ENCODE measurements around the gene TMIGD3.
A peak's percentile ranks its signal among the peaks of the same experiment; 100 is the strongest.

The TMIGD3 gene

DNA sequence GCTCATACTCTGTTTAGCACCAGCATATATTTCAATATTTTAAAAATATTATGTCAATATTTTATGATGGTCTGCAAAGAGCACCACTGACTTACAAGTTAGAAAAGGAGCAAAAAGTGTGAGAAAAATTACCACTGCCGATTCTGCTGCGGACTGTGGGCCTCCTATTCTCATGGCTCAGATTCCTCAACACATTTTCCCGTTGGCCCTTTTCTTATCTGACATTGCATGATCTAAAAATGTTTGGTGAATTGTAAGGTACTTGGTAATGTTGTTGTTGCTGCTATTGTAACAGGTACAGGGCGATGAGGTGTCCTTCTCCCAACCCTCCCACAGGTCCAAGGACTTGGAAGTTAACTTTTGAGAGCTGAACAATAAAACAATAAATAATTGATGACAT lies 28.9 kb downstream of the TMIGD3 start:
- no peak for DNase-seq (ENCODE audit: low read depth)

DNA sequence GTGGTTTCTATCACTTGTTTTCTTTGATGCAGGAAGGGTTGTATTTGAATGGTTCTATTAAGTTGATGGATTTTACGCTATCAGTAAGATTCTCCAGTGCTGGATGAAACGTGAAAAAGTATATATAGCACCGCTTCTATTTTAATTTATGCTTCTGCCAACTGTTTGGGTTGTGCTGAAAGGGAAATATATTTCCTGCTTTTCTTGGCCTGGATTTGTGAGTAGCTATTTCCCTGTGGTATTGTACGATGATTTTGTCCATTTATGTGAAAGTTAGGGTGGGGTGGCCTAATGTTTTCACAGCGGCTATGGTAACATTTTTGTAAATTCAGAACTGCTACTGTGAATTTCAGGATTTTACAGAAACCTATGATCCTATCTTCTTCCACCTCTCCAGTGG lies 29.3 kb downstream of the TMIGD3 start:
- no peak for DNase-seq (ENCODE audit: low read depth)

DNA sequence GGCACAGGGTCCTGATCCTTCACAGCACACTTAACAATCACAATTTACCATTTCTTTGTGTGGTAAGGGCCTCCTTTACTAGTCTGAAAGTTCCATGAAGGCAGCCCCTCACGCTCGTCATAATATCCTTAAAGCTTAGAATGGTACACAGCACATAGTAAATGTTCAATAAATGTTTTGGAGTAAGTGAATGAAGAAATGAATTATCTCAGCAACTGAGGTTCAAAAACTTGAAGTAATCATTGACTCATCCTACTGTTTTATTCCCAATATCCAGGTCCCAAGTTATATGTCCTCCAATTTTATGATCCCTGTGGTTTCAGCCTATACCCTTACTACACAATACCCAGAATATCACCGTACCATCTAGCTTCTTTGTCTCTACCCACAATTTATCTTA lies 31.9 kb downstream of the TMIGD3 start:
- DNase-seq (ENCODE audit: low read depth): no peak

DNA sequence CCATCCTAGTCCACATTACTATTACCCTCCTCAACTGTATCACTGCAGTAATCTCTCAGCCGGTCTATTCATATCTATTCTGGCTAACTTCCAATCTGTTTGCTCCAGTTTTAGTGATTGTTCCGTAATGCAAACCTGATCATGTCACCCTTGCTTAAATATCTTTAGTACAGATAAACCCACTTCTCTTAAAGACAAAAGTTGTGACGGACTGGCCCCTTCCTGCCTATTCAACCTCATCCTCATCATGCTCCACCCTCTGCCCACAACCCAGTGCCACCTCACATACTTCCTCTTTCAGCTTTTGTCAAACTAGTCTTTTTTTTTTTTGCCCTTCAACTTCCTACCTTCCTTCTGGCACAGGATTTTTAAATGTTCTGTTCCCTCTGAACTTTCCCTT lies 32.4 kb downstream of the TMIGD3 start:
- DNase-seq (ENCODE audit: low read depth): peak; percentile 11

DNA sequence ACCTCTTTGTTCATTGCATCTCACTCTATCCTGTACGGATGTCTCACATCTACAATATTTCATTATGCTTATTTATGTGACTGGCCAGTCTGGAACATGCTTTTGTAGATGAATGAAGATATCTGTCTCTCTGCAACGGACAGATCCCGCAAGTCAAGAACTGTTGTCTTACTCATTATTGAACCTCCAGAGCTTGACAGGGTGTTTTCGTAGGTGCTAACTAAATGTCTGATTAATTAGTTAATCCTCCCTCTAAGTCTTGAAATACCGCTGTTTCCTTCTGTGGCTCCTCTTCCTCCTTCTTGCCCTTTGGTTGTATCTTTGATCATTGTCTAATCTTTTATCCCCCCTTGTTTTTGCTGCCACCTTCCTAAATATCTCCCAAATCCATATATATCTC lies 32.8 kb downstream of the TMIGD3 start:
- DNase-seq (ENCODE audit: low read depth): no peak

DNA sequence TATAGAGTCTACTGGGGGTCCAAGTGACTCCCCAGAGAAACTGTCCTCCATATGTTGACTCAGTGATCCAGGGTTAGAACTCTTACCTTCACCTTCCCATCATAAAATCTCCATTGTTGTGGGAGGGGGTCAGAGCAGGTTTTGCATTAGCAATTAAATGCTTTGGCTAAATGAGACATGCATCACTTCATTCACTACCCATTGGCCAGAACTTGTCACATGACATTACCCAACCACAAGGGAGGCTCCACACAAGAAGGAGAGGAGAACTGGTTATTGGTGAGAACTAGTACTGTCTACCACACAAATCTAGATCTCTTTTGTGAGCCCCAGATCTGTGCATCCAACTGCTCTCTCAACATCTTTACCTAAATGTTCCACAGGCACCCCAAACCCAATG lies 33.9 kb downstream of the TMIGD3 start:
- DNase-seq (ENCODE audit: low read depth): no peak

DNA sequence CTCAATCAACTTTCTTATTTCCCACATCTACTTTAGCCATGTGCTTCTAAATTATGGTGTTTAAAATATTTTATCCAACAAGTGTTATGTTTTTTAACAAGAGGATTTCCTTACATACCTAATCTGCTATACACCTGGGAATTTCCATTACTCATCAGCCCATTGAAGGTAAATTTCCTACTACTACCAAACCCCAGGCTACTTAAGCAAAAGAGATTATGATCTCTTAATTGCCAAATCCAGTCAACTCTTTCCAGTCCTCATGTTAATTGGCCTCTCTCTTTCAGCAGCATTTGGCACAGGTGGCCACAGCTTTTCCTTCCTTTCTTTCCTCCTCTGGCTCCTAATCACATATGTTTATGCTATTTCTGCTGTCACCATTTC lies 34.7 kb downstream of the TMIGD3 start:
- no peak for DNase-seq (ENCODE audit: low read depth)

DNA sequence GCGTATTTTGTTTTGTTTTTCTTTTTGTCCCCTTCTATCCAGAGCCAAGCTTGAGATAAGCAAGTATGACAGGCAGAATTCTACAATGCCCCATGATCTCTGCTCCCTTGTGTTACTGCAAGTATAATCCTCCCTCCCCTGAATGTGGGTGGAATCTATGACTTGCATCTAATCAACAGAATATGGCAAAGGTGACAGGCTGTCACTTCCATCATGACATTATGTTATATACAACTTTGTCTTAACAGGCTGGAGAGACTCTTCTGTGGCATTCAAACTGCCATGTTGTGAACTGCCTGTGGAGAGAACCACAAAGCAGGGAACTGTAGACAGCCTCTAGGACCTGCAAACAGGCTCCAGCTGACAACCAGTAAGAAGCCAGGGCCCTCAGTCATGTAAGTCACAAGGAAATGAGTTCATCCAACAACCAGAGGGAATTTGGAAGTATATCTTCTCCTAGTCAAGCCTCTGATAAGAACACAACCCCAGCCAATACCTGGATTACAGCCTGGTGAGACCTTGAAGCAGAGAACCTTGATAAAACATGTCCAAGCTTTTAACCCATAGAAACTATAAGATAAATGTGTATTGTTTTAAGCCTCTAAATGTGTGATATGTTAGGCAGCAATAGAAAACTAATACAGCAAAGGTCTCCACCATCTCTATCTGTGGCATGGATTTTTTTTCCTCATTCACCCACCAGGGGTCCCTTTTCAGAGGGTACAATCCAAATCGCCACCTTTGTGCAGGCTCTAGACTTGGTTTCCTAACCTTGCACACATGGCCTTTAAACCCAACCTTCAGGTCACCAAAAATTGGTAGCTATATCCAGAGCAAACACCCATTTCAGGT lies 35.3 kb downstream of the TMIGD3 start:
- no peak for DNase-seq (ENCODE audit: low read depth)

DNA sequence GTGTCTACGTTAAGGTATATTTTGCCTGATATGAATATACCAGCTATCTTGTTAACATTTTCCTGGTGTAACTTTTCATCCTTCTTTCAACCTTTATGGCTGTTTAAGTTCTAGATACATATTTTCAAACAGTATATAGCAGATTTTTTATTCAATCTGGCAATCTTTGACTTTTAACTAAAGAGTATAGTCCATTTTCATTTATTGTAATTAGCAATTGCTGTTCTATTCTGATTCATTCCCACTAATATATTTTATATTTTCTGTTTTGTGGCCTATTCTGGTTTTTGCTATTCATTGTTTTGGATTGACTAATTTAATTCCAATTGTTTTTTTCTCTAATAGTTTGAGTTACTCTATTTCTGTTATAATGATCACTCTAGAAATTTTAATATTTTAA lies 37.0 kb downstream of the TMIGD3 start:
- DNase-seq (ENCODE audit: low read depth): no peak

DNA sequence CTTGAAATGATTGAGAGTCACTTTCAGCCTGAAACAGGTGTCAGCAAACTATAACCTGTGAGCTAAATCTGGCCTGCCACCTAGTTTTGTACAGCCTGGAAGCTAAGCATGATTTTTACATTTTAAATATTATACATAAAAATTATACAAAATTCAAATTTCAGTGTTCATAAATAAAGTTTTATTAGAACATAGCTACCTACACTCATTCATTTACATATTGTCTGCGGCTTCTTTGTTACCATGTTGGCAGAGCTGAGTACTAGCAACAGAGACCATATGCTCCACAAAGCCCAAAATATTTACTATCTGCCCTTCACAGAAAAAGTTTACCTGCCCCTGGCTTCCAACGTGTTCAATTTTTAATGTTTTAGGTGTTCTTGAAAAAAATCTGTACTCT lies 37.7 kb downstream of the TMIGD3 start:
- no peak for DNase-seq (ENCODE audit: low read depth)

DNA sequence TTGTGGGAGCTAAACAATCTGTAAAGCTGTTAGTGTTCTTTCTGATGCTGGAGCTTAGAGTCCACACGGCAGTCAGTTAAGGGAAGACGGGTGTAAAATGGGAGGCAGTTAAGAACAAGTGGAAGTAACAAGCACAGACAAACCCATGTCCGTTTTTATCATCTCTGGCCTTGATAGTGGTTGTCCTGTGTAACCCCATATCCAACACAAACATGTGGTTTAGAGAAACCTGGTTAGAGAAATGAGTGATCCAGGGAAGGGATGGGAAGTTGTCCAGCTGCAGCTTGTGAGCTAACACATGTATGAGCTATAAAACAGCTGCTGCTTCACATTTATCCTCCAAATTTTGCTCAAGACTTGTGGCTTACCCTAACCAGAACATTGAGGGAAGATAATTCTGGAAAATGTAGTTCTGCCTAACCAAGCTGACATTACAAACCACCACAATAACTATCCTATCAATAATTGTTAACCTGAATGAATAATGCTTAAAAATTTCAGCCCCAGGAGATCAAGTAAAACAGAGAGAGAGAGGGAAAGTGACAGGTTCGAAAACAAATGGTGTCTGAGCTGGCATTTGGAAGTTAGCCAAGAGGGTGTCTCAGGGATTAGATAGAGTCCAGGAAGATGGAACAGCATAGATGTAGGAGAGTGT lies 40.3 kb downstream of the TMIGD3 start:
- no peak for DNase-seq (ENCODE audit: low read depth)

DNA sequence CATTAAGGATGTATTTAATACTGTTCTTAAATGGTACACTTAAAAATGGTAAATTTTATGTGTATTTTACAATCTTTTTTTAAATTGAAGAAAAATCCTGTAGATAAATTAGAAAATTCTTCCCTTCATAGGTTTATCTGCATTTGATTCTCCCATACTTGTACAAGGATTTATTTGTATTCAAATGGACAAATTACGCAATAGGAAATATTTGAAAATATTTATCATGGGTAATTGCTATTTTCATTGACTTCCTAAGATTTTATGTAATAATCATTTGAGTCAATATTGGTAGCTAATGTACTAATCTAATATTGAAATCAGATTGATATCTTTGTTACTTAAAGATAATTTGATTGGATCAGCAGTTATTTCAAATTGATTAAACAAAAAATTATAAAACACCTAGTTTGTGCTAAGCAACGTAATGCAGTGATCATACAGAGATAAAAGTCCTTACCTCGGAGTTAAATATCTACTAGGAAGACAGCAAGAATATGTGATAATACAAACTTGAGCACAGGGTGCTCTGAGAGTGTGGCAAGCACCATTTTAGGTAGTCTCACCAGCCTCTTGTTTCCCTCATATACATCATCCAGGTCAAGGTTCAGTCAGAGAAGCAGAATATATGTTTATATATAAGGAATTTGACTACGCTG lies 40.9 kb downstream of the TMIGD3 start:
- no peak for DNase-seq (ENCODE audit: low read depth)

DNA sequence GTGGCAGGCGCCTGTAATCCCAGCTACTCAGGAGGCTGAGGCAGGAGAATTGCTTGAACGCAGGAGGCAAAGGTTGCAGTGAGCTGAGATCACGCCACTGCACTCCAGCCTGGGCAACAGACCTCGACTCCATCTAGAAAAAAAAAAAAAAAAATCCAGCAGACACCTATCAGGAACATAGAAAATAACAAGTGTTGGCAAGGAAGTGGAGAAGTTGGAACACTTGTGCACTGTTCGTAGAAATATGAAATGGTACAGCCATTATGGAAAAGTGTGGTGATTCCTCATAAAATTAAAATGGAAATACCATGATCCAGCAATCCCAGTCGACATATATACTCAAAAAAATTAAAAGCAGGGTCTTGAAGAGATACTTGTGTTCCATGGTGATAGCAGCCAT lies 41.7 kb downstream of the TMIGD3 start:
- no peak for DNase-seq (ENCODE audit: low read depth)

DNA sequence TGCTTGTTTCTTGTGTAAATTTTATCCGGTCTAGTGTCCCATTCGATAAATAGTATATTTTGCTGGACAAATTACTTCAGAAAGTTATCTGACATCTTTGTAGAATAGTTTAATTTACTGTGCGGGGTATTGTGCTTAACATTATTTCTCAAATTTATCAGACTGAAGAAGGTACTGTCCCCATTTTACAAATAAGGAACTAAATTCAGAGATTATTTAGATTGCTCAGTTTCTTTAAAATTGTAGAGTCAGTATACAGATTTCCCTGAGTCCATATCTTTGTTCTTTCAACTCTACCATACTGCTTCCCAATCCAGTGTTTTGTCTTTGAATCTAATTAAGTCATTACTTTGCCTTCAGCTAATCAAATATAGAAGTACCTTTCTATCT lies 47.8 kb downstream of the TMIGD3 start:
- no peak for DNase-seq (ENCODE audit: low read depth)

DNA sequence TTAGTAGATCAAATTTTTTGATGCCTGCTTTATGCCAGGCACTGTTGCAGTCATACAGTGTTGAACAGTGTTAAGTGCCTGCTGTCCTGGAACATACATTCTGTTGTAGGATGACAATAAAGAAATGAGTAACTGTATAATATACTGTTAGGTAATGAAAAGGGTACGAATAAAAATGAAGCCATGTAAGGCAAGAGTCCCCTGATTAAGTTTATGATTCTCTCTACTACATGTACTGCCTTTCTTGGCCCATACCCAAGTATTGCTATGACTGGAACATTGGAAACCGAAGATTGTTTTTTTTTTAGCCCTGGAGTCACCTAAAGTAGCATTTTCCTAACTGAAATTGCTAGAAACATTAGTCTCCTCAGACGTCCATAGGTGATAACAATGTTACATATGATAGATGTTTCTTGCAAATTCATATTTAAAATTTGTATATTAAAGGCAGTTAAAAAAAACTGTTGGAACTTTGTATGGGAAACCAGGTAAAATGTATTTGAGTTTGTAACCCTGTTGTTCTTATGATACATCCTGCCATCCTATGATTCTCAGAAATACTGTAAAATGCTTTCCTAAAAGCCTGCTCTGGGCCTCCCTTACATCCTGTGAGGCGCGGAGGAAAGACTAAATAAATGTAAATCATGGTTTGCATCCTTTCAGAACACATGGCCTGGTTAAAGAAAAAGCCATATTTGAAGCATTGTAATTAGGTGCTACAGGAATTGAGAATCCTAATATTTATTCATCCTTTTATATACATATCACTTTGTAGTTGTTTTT lies 48.4 kb downstream of the TMIGD3 start:
- DNase-seq (ENCODE audit: low read depth): no peak

DNA sequence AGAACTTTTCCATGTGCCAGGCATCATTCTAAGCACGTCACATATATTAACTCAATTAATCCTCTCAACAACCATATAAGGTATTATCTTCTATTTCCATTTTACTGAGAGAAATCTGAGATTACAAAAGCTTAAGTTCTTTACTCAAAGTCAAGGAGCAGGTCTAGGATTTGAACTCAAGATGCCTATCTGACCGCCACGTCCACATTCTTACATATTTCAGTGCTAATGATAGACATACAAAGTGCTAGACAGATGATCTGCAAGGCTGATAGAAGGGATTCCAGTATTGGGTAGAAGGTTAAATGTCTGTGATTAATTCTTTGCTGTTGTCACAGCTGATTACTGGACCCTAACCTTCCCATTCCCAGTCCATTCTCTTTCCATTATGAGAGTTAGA lies 49.7 kb downstream of the TMIGD3 start:
- DNase-seq (ENCODE audit: low read depth): no peak

DNA sequence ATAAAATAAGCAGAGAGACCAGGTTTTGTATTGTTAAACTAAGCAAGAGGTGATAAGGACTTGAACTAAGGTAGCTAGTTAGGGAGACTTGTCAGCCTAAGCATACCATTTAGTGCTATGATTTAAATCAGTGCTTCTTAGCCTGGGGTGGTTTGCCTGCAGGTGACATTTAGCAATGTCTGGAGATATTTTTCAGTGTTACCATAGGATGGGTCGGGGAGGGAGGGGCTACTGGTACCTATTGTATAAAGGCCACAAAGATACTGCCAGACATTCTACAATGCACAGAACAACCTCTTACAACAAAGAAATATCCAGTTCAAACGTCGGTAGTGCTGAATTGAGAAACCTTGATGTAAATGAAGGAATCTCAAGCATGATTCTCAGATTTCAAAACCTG lies 50.9 kb downstream of the TMIGD3 start:
- DNase-seq (ENCODE audit: low read depth): no peak

DNA sequence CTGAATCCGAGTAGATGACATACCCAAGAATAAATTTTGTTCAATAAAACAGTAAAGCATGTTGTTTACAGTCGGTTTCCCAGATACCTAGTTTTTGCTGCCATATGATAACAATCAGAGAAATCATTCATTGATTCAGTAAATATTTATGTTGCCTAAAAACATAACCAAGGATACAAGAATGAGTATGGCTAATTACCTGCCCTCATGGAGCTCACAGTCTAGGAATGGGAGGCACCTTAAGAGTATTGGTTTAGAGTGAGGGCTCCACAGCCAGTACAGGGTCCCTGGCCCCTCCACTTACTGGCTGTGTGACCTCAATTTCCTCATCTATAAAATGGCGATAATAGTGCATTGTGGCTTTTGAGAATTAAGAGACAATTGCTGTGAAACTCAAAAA lies 53.2 kb downstream of the TMIGD3 start:
- no peak for DNase-seq (ENCODE audit: low read depth)

DNA sequence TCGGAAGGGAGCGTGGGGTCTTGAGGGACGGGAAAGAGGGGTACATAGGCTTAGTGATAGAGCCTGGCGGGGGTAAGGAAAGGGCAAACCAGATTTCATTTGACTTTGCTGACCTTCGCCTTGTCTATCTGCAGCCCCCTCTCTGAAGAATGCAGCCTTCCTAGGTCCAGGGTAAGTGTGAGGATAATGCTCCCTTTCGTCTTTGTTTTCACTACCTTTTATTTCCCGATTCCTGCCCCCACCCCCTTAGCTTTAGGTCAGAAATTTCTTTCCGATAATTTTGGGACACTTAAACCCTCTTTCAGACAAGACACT lies 53.8 kb downstream of the TMIGD3 start:
- no peak for DNase-seq (ENCODE audit: low read depth)

DNA sequence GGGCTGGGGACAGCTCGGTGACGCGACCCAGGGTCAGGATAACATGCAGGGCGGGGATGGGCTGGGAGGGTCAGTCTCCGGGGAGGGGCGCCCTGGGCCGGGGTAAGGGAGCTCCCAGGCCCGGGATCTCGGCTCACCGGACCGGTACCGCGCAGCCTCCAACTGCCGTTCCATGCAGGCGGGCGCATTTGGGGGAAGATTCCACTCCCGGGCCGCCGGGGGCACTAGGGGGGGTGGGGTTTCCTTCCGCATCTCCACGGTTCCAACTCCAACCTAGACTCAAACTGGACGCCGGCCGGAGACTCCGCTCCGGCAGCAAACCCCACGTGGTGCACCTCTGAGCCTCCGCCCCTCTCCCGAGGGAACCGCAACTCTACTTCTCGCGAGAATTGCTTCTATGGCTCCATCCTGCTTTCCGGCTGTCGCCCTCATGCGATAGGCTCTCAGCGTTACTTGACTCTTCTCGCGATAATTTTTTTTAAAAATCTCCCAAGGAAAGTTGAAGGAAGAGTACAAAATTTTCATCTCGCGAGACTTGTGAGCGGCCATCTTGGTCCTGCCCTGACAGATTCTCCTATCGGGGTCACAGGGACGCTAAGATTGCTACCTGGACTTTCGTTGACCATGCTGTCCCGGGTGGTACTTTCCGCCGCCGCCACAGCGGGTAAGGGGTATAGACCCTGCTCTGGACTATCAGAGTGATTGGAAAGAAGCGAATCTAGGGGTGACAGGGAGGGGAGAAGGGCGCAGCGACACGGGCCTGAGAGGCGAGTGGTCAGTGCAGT lies 54.3 kb downstream of the TMIGD3 start, which contains the start of the genes ATP5PB and WDR77:
TSS of gene ATP5PB (plus strand) at position 547 of the 785 bp plus-strand sequence. CDS start at position 625, 78 bp downstream.
TSS of gene WDR77 (minus strand) at position 339 of the 785 bp plus-strand sequence. CDS start at position 252, 87 bp downstream.
- DNase-seq (ENCODE audit: low read depth): peak; percentile 75

DNA sequence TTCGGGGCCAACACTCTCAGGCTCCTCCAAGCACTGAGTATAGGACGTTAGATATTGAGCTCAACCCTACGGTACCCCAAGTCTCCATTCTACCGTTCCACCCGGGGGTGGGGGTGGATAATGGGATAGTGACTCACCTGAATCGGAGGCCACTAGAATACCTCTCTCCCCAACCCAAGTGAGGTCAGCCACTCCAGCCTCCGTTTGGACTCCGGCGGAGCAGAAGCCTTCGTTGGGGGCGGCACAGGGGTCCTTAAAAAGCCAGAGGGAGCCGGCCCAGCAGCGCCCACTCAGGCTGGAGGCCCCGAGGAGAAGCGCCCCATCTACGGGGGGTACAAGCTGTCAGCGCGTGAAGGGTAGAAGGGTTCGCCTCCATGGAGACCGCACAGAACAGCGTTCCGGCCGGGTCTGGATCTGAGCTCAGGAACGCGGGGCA lies 54.9 kb downstream of the TMIGD3 start:
- DNase-seq (ENCODE audit: low read depth): no peak

Data from stimulated activated CD8-positive, alpha-beta memory T cell treated with anti-CD3 and anti-CD28 coated beads, Interleukin-7, amount 100 ng/mL, for 24 hours (primary cell).